ENCODE measurements around the gene GRID1. TPM values are rescaled to one million over a fixed set of nuclear protein-coding genes. Genes with fewer than 3 reads are reported as not detected.

Gene GRID1
- total and polyA plus RNA-seq, 9 of the 15 experiments (the other 6 are each of a cell fraction or from before 2014, with no cell fraction given): 0.01 to 7.2 (median 1.2) TPM

- Histone ChIP-seq H2AFZ (ENCODE audit: low read depth, low read length) (no peak overlapping the region), H3K9me3 (replicated peaks; ENCODE audit: control insufficient read depth, insufficient read depth, low read depth, low read length) (no peaks in the 10 kb centered on the region), H3K27ac (ENCODE audit: extremely low read depth, low read depth, low read length) (no peak overlapping the region), H3K79me2 (ENCODE audit: control insufficient read depth, insufficient read depth, low read length) (no peaks in the 10 kb centered on the region), H3K4me3 (no peak overlapping the region), H3K9me1 (ENCODE audit: control insufficient read depth, insufficient read depth, low read length) (no peaks in the 10 kb centered on the region), H3K27me3 (ENCODE audit: control insufficient read depth in 2 of 2, insufficient read depth in 2 of 2, low read length in 2 of 2) (no peaks in the 10 kb centered on the region), H3K4me2 (ENCODE audit: insufficient read depth, low read length) (no peak overlapping the region), H3K36me3 (ENCODE audit: control insufficient read depth, insufficient read depth, low read length) (no peaks in the 10 kb centered on the region), H3K4me1 (replicated peaks in 1 of 2; ENCODE audit: control insufficient read depth in 2 of 2, insufficient read depth in 2 of 2, low read length in 2 of 2) (peaks cover 0 to 4% of the 10 kb centered on the region in 2 experiments; a peak in 2 of 5 replicates), H3K9ac (ENCODE audit: insufficient read depth in 1 of 2, low read depth in 2 of 2, low read length in 2 of 2) (no peak overlapping the region), H4K20me1 (replicated peaks; ENCODE audit: control insufficient read depth, insufficient read depth, low read length) (no peaks in the 10 kb centered on the region)
- ChIA-PET POLR2A (interaction anchor here (1.4 kb wide), 1 partner anchor 11 kb away, joined by 3 read pairs; no protein-coding TSS in a partner anchor), CTCF (ENCODE audit: low intra/inter-chr PET ratio) (no interaction called here)
- intact Hi-C loops (cut with micrococcal nuclease) (no loop called here), in situ Hi-C loops (cut with MboI) (no loop called here)
- FAIRE-seq (peak; percentile 42), ATAC-seq (no peak), DNase-seq (ENCODE audit: extremely low read depth in 1 of 4, low spot score in 3 of 4) (no peak)
- TF ChIP-seq ADNP (tag; IDR thresholded peaks at IDR 0.05): no peak
- TF ChIP-seq PCBP2 (IDR thresholded peaks at IDR 0.05; ENCODE audit: low read depth, low read length, poor library complexity, severe bottlenecking): no peak
- TF ChIP-seq, protein P1, sequence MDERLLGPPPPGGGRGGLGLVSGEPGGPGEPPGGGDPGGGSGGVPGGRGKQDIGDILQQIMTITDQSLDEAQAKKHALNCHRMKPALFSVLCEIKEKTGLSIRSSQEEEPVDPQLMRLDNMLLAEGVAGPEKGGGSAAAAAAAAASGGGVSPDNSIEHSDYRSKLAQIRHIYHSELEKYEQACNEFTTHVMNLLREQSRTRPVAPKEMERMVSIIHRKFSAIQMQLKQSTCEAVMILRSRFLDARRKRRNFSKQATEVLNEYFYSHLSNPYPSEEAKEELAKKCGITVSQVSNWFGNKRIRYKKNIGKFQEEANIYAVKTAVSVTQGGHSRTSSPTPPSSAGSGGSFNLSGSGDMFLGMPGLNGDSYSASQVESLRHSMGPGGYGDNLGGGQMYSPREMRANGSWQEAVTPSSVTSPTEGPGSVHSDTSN (CRISPR knock-in tag; IDR thresholded peaks at IDR 0.05; ENCODE audit: low read depth): no peak
- TF ChIP-seq, protein P1 (tag; conservative IDR thresholded peaks at IDR 0.05; ENCODE audit: low read depth): no peak
- no peak for TF ChIP-seq PRPF4 (IDR thresholded peaks at IDR 0.05; ENCODE audit: insufficient read depth, low read depth, low read length, poor library complexity, severe bottlenecking)
- no peak for TF ChIP-seq ZNF444 (CRISPR knock-in tag; IDR thresholded peaks at IDR 0.05)
- no peak for TF ChIP-seq ZBTB8A (IDR thresholded peaks at IDR 0.05; ENCODE audit: partially characterized antibody)
- no TSS peak for BruUV-seq (replicated peaks)
- 0% methylated on average over 2 of the region's 2 CpGs for WGBS (ENCODE audit: insufficient coverage, low coverage, missing lambda C conversion rate)
Observed at GRCh38 chr10:86030312-86030711, 336.3 kb downstream of the GRID1 start.
